Mesenteric fat pad (tissue), 1 donor: ENCODE data around the gene C1orf216. TPM values are rescaled to one million over a fixed set of nuclear protein-coding genes. Genes with fewer than 3 reads are reported as not detected.
"Not testable (repeated sequence)": the region's sequence is repeated elsewhere in the genome, so short reads cannot be mapped to it uniquely, and the experiment has no call there.

Experiments
- DNase-seq: peaks from one replicate; pipeline ENCODE4 v3.0.0-alpha.2; 2020; ENCODE audit warnings: low spot score
- total RNA-seq: library from RNA; stranded (reverse); fragmentation: NEBNext Ultra II Directional; extraction: Animal tissue kit (Norgen Biotek cat#: 25700); gene quantifications from one replicate; pipeline ENCODE4 v1.2.1, GENCODE V29; 2021
- donor health status: DM: yes; HTN: yes; CAD: no.

C1orf216 gene
- total RNA-seq, 1 donor from 2014 or later, result 17.5 TPM

GRCh38 chr1:35707601-35708440 is 10.9 kb downstream of the C1orf216 start:
- no peak for DNase-seq

- DNase-seq, result no peak
These were observed 11.7 kb downstream of the C1orf216 start for GRCh38 chr1:35706846-35707600.

GRCh38 chr1:35702508-35702907 is 16.2 kb downstream of the C1orf216 start:
- no peak for DNase-seq

GRCh38 chr1:35699152-35699551 is 19.5 kb downstream of the C1orf216 start:
- DNase-seq, result not testable (repeated sequence)

- no peak for DNase-seq
These were observed 26.4 kb downstream of the C1orf216 start for GRCh38 chr1:35692317-35692716.

GRCh38 chr1:35691571-35692220 is 27.0 kb downstream of the C1orf216 start:
- DNase-seq, result no peak

- DNase-seq, result no peak
These were observed 27.6 kb downstream of the C1orf216 start for GRCh38 chr1:35691080-35691479.

- DNase-seq, result not testable (repeated sequence)
These were observed 28.6 kb downstream of the C1orf216 start for GRCh38 chr1:35690103-35690502.

GRCh38 chr1:35688161-35688560 is 30.5 kb downstream of the C1orf216 start:
- DNase-seq, result no peak

GRCh38 chr1:35683012-35683411 is 35.7 kb downstream of the C1orf216 start:
- DNase-seq, result no peak

GRCh38 chr1:35680271-35680670 is 38.4 kb downstream of the C1orf216 start:
- no peak for DNase-seq

GRCh38 chr1:35675773-35676172 is 42.9 kb downstream of the C1orf216 start:
- DNase-seq, result no peak

GRCh38 chr1:35674111-35674510 is 44.6 kb downstream of the C1orf216 start:
- DNase-seq, result no peak

- no peak for DNase-seq
These were observed 46.6 kb downstream of the C1orf216 start for GRCh38 chr1:35672116-35672515.

- DNase-seq, result no peak
These were observed 50.2 kb downstream of the C1orf216 start for GRCh38 chr1:35668506-35668905.

- DNase-seq, result no peak
These were observed 51.8 kb downstream of the C1orf216 start for GRCh38 chr1:35666916-35667315.

GRCh38 chr1:35666216-35666615 is 52.5 kb downstream of the C1orf216 start:
- DNase-seq, result no peak

Other genes starting within 250 kb of the C1orf216 start
- gene KIAA0319L, start 161.5 kb downstream of the C1orf216 start, total RNA-seq, result 48.5 TPM
- 16.0 TPM for gene NCDN, start 161.1 kb downstream of the C1orf216 start, total RNA-seq
- 1.2 TPM for gene TFAP2E, start 145.6 kb downstream of the C1orf216 start, total RNA-seq
- gene PSMB2, start 77.4 kb downstream of the C1orf216 start, total RNA-seq, result 47.4 TPM
- 0.39 TPM for gene CLSPN, start 51.1 kb upstream of the C1orf216 start, total RNA-seq
- 18.5 TPM for gene AGO4, start 89.1 kb upstream of the C1orf216 start, total RNA-seq
- gene AGO1, start 164.3 kb upstream of the C1orf216 start, total RNA-seq, result 24.3 TPM
- gene AGO3, start 212.2 kb upstream of the C1orf216 start, total RNA-seq, result 45.7 TPM